SU-DHL-6 (cell line): Measurements from ENCODE around the gene KATNB1.

Source experiments
- H2AFZ ChIP-seq: fragments of 200-600 bp; sonication (generic); 2 replicates; pipeline ENCODE4 v1.6.1; 2014; ENCODE audit warnings: low read depth, mild to moderate bottlenecking, moderate library complexity, mixed read lengths, antibody characterized with exemption, low read length; ENCODE audit not compliant: severe bottlenecking
- H3F3A ChIP-seq: fragments of 200-600 bp; shearing (Covaris generic); 2 replicates; pipeline ENCODE4 v1.6.0; 2016; ENCODE audit warnings: antibody characterized with exemption, mild to moderate bottlenecking; ENCODE audit not compliant: insufficient read depth
- H3K27ac ChIP-seq: fragments of 200-600 bp; sonication (generic); 2 replicates; pipeline ENCODE4 v1.5.1; 2016; ENCODE audit warnings: low read depth, mild to moderate bottlenecking, low read length, moderate library complexity, mixed read lengths
- H3K27me3 ChIP-seq: fragments of 200-600 bp; sonication (generic), shearing (Covaris generic); 2 replicates; pipeline ENCODE4 v1.6.0; 2014; ENCODE audit warnings: mild to moderate bottlenecking, low read length
- H3K36me3 ChIP-seq: fragments of 200-600 bp; sonication (generic); 2 replicates; pipeline ENCODE4 v1.6.1; 2014; ENCODE audit warnings: mild to moderate bottlenecking, low read length, mixed read lengths
- H3K4me2 ChIP-seq: fragments of 300-600, 200-600 bp; shearing (Covaris generic), sonication (generic); 2 replicates; pipeline ENCODE4 v1.6.0; 2014; ENCODE audit warnings: low read length, low read depth, mild to moderate bottlenecking; ENCODE audit not compliant: poor library complexity, severe bottlenecking
- H3K4me3 ChIP-seq: fragments of 200-600 bp; sonication (generic); 2 replicates; pipeline ENCODE4 v1.5.1; 2014; ENCODE audit warnings: antibody characterized with exemption, low read length, mild to moderate bottlenecking, mixed read lengths; ENCODE audit not compliant: insufficient read depth, poor library complexity, severe bottlenecking
- H3K79me2 ChIP-seq: fragments of 200-600 bp; sonication (generic); 2 replicates; pipeline ENCODE4 v1.6.1; 2014; ENCODE audit warnings: mild to moderate bottlenecking, low read length, moderate library complexity; ENCODE audit not compliant: insufficient read depth
- H3K9ac ChIP-seq: fragments of 200-600 bp; sonication (generic); 2 replicates; pipeline ENCODE4 v1.7.0; 2014; ENCODE audit warnings: mild to moderate bottlenecking, low read length
- H3K9me2 ChIP-seq: fragments of 200-600 bp; sonication (generic); replicated peaks from 2 replicates; pipeline ENCODE4 v1.6.1; 2014; ENCODE audit warnings: low read length; ENCODE audit not compliant: insufficient read depth
- H3K9me3 ChIP-seq: fragments of 200-600 bp; sonication (generic); 2 replicates; pipeline ENCODE4 v1.6.1; 2014; ENCODE audit warnings: low read length, mixed read lengths; ENCODE audit not compliant: insufficient read depth
- H4K20me1 ChIP-seq: fragments of 200-600 bp; sonication (generic); 2 replicates; pipeline ENCODE4 v1.6.1; 2014; ENCODE audit warnings: low read depth, mild to moderate bottlenecking, antibody characterized with exemption, low read length, moderate library complexity, mixed read lengths
- EZH2phosphoT487 ChIP-seq: fragments of 200-600 bp; sonication (generic), shearing (Covaris generic); conservative IDR thresholded peaks from 2 replicates; pipeline ENCODE4 v1.6.1; 2018; ENCODE audit warnings: mild to moderate bottlenecking, antibody characterized with exemption, low read length, moderate library complexity, mixed read lengths
- TF ChIP-seq, protein P1 (sequence below): fragments of 200-600 bp; sonication (generic); IDR thresholded peaks from one replicate; pipeline ENCODE4 v1.5.1; 2017; ENCODE audit warnings: antibody characterized with exemption, mild to moderate bottlenecking, low read length, moderate library complexity; ENCODE audit not compliant: insufficient read depth, poor library complexity, severe bottlenecking

The KATNB1 gene

DNA sequence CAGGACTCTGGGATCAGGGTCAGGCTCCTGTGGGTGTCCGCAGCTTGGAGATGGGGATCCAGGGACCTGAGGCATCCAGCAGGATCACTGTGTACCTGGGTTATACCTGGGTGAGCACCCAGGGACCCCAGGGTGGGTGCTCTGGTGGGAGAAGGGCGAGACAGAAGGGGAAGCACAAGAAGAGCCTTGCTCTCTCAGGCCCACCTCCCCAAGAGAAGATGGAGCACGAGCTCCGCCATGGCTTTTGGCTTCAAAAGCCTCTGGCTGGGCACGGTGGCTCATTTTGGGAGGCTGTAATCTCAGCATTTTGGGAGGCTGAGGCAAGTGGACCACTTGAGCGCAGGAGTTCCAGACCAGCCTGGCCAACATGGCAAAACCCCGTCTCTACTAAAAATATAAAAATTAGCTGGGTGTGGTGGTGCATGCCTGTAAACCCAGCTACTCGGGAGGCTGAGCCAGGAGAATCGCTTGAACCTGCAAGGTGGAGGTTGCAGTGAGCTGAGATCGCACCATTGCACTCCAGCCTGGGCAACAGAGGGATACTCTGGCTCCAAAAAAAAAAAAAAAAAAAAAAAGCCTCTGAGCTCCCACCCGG lies 32.1 kb upstream of the KATNB1 start:
- H3K9me3 ChIP-seq: no peaks in the 10 kb centered on the region
- no peak overlapping the region for H3K9ac ChIP-seq
- TF ChIP-seq EZH2phosphoT487: no peak
- TF ChIP-seq, protein P1, sequence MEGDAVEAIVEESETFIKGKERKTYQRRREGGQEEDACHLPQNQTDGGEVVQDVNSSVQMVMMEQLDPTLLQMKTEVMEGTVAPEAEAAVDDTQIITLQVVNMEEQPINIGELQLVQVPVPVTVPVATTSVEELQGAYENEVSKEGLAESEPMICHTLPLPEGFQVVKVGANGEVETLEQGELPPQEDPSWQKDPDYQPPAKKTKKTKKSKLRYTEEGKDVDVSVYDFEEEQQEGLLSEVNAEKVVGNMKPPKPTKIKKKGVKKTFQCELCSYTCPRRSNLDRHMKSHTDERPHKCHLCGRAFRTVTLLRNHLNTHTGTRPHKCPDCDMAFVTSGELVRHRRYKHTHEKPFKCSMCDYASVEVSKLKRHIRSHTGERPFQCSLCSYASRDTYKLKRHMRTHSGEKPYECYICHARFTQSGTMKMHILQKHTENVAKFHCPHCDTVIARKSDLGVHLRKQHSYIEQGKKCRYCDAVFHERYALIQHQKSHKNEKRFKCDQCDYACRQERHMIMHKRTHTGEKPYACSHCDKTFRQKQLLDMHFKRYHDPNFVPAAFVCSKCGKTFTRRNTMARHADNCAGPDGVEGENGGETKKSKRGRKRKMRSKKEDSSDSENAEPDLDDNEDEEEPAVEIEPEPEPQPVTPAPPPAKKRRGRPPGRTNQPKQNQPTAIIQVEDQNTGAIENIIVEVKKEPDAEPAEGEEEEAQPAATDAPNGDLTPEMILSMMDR: no peak
- H3K9me2 ChIP-seq: no peaks in the 10 kb centered on the region
- no peaks in the 10 kb centered on the region for H3F3A ChIP-seq
- no peak overlapping the region for H3K4me2 ChIP-seq
- no peak overlapping the region for H3K27ac ChIP-seq
- H4K20me1 ChIP-seq: no peaks in the 10 kb centered on the region
- H3K27me3 ChIP-seq: no peaks in the 10 kb centered on the region
- no peak overlapping the region for H2AFZ ChIP-seq
- H3K79me2 ChIP-seq: no peaks in the 10 kb centered on the region
- H3K4me3 ChIP-seq: no peak overlapping the region
- no peaks in the 10 kb centered on the region for H3K36me3 ChIP-seq

DNA sequence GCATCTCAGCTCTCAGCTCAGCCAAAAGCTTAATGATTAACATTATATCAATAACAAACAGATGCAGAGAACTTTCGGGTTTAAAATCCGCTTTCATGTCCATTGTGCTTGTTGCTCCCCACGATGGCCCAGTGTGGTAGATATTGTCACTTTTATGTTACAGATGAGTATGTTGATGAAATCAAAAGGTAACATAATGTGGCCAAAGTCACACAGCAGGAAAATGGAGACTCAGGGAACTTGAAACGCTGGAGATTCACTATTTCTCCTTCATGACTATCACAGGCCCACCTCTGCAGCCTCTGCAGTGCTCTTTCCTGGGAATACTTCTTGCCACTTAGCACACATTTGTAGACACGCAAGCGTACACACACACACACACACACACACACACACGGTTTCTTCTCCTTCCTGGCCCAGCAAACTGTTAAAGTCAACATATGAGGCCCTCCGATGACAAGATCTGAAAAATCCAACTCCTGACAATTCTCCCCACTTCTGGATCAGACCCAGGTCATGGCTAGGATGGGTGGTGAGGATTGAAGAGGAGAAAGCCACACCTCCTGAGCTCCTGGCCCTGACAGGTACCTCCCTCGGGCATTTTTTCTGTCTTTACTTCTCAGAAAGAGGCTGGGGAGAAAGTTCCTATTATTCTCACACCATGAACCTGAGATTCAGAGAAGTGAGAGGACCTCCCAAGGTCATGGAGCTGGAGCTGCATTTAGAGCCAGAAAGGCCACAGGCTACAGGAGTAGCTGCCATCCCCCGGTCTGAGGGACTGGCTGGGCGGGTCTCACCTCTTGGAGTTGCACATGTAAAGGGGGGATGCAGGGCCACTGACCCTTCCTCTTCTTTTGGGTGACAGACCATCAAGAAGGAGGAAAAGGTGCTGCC lies 31.3 kb upstream of the KATNB1 start:
- Histone ChIP-seq H3K9me3 (no peaks in the 10 kb centered on the region), H3K79me2 (no peaks in the 10 kb centered on the region), H2AFZ (no peak overlapping the region), H3K9me2 (no peaks in the 10 kb centered on the region), H3K27me3 (no peaks in the 10 kb centered on the region), H4K20me1 (no peaks in the 10 kb centered on the region), H3F3A (no peaks in the 10 kb centered on the region), H3K4me3 (no peak overlapping the region), H3K27ac (no peak overlapping the region), H3K9ac (no peak overlapping the region), H3K36me3 (no peaks in the 10 kb centered on the region), H3K4me2 (no peak overlapping the region)
- no peak for TF ChIP-seq EZH2phosphoT487
- TF ChIP-seq, protein P1: no peak

DNA sequence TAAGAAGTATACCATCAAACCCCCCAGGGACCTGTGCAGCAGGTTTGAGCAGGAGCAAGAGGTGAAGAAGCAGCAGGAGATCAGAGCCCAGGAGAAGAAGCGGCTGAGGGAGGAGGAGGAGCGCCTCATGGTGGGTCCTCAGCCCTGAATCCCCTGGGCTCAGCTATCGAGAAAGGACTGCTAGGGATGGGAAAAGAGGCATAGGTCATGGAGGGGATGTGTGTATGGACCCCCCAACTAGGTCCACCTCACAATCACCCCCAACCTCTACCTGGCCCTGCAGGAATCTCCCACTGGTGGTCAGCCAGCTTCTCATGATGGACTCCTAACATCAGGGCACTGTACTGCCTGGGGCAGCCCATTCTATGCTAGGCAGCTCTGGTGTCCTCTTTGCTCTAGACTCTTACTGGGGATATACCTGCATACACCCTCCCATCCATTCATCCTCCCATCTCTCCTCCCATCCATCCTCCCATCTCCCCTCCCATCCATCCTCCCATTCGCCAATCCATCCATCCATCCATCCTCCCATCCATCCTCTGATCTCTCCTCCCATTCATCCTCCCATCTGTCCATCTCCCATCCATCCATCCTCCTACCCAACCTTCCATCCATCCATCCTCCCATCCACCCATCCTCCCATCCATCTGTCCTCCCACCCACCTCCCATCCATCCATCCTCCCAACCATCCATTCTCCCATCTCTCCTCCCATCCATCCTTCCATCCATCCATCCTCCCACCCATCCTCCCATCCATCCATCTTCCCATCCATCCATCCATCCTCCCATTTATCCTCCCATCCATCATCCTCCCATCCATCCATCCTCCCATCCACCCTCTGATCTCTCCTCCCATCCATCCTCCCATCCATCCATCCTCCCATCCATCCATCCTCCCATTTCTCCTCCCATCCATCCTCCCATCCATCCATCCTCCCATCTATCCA lies 30.4 kb upstream of the KATNB1 start:
- H3K27me3 ChIP-seq: no peaks in the 10 kb centered on the region
- H4K20me1 ChIP-seq: no peaks in the 10 kb centered on the region
- H2AFZ ChIP-seq: no peak overlapping the region
- no peak overlapping the region for H3K27ac ChIP-seq
- H3K79me2 ChIP-seq: no peaks in the 10 kb centered on the region
- no peaks in the 10 kb centered on the region for H3F3A ChIP-seq
- no peak overlapping the region for H3K4me3 ChIP-seq
- no peaks in the 10 kb centered on the region for H3K36me3 ChIP-seq
- no peaks in the 10 kb centered on the region for H3K9me2 ChIP-seq
- H3K4me2 ChIP-seq: no peak overlapping the region
- TF ChIP-seq EZH2phosphoT487: no peak
- TF ChIP-seq, protein P1: no peak
- no peak overlapping the region for H3K9ac ChIP-seq
- H3K9me3 ChIP-seq: no peaks in the 10 kb centered on the region
